Ascending aorta (tissue), 2 donors: Measurements from ENCODE around the gene LTK. TPM values are rescaled to one million over a fixed set of nuclear protein-coding genes. Genes with fewer than 3 reads are reported as not detected.

Experiments
- DNase-seq, 2 donors: peaks; one replicate each; pipeline ENCODE4 v3.0.0-alpha.2; 2019; ENCODE audit warnings: low spot score in 2 of 2
- H3K27ac ChIP-seq, 2 donors: fragments of 200-600 bp; sonication (generic); one replicate each; pipeline ENCODE4 v1.5.1; 2016 to 2017; ENCODE audit warnings: mild to moderate bottlenecking in 1 of 2
- H3K27me3 ChIP-seq: fragments of 200-600 bp; sonication (generic); one replicate; pipeline ENCODE4 v1.5.1; 2017
- H3K36me3 ChIP-seq, 2 donors: fragments of 200-600 bp; sonication (generic); one replicate each; pipeline ENCODE4 v1.5.1; 2016
- H3K4me1 ChIP-seq, 2 donors: fragments of 200-600 bp; sonication (generic); one replicate each; pipeline ENCODE4 v1.5.1; 2016 to 2017; ENCODE audit warnings: mild to moderate bottlenecking in 1 of 2
- H3K4me3 ChIP-seq, 2 donors: fragments of 200-600 bp; sonication (generic); one replicate each; pipeline ENCODE4 v1.5.1; 2016 to 2017; ENCODE audit warnings: mild to moderate bottlenecking in 1 of 2
- H3K9me3 ChIP-seq, 2 donors: fragments of 200-600 bp; sonication (generic); one replicate each; pipeline ENCODE4 v1.5.1; 2016
- CTCF ChIP-seq, 3 experiments: fragments of 200-600 bp in 2 of 3; fragments of 450-650 bp in 1 of 3; sonication (generic) in 2 of 3; IDR thresholded peaks; one replicate each; pipeline ENCODE4 v1.5.1; 2016 to 2019; ENCODE audit warnings: antibody characterized with exemption in 3 of 3, mild to moderate bottlenecking in 1 of 3, moderate library complexity in 1 of 3
- intact Hi-C: fragments of 100-400 bp; cut with DNase I; formaldehyde crosslinking; loops from one replicate; pipeline ENCODE4 v1.15.1; 2023
- total RNA-seq: library from RNA; depleted of rRNA; stranded (reverse); fragments of >200 nt; gene quantifications from one replicate; pipeline ENCODE4 v1.1.0, GENCODE V29; 2016

LTK gene
- total RNA-seq, 1 donor from 2014 or later, result not detected

DNA sequence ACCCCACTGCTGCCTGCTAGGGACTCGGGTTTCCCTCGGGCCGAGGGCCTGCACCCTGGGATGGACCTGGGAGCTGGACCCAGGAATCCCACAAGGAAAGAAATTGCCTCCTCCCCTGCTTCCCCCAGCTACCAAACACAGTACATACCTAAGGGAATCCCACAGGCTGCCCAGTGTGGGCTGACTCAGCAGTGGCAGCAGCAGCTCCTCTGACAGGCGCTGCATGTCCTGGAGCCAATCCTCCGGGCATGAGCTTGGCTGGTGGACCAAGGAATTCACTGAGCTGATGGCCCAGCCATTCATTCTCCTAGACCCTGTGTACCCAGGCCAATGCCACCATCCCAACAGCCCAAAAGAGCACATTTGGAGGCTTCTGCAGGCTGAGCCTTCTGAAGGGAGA lies 9.5 kb upstream of the LTK start:
- Histone ChIP-seq H3K9me3 (no peaks in the 10 kb centered on the region), H3K4me3 (no peak overlapping the region), H3K4me1 (no peaks in the 10 kb centered on the region), H3K27ac (no peak overlapping the region), H3K27me3 (no peaks in the 10 kb centered on the region), H3K36me3 (peaks cover 25 to 60% of the 10 kb centered on the region in 2 donors)
- intact Hi-C loops, result no loop called here
- DNase-seq, result no peak
- no peak for TF ChIP-seq CTCF (IDR thresholded peaks at IDR 0.05)

GRCh38 chr15:41521614-41522013 lies 8.0 kb upstream of the LTK start:
- Histone ChIP-seq H3K36me3 (peaks cover 15 to 45% of the 10 kb centered on the region in 2 donors), H3K27me3 (no peaks in the 10 kb centered on the region), H3K27ac (no peak overlapping the region), H3K4me3 (no peak overlapping the region), H3K4me1 (no peaks in the 10 kb centered on the region), H3K9me3 (no peaks in the 10 kb centered on the region)
- intact Hi-C loops, result no loop called here
- no peak for TF ChIP-seq CTCF (IDR thresholded peaks at IDR 0.05)
- no peak for DNase-seq

DNA sequence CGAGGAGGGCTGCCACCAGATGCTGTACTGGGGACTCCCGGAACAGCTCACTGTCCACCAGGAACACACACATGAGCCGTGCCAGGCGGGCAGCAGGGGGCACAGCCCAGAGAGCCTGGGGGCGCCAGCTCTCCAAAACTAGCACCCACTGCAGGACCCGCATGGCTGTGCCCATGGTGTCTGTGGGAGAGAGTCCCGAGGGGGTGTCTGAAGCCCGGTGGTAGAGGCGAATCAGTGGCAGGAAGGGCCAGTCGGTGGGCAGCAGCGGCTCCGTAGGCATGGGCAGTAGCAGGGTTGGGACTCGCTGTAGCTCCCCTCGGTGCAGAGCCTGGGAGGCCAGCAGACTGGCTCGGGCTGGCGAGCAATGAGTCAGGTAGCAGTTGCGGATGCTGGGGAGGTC lies 7.0 kb upstream of the LTK start:
- Histone ChIP-seq H3K27ac (no peak overlapping the region), H3K4me3 (no peak overlapping the region), H3K4me1 (no peaks in the 10 kb centered on the region), H3K36me3 (peaks cover 12 to 35% of the 10 kb centered on the region in 2 donors), H3K9me3 (no peaks in the 10 kb centered on the region), H3K27me3 (no peaks in the 10 kb centered on the region)
- no peak for DNase-seq
- no peak for TF ChIP-seq CTCF (IDR thresholded peaks at IDR 0.05)
- intact Hi-C loops, result no loop called here

GRCh38 chr15:41517895-41518449 lies 4.3 kb upstream of the LTK start:
- peaks cover 9 to 15% of the 10 kb centered on the region in 2 donors for H3K36me3 ChIP-seq
- no peak for DNase-seq
- no peaks in the 10 kb centered on the region for H3K9me3 ChIP-seq
- intact Hi-C loops, result loop anchor here (10.0 kb wide), 1 partner anchor 777 kb away; no protein-coding TSS in a partner anchor
- H3K4me3 ChIP-seq, result no peak overlapping the region
- H3K27me3 ChIP-seq, result no peaks in the 10 kb centered on the region
- no peak for TF ChIP-seq CTCF (IDR thresholded peaks at IDR 0.05)
- no peak overlapping the region for H3K27ac ChIP-seq
- H3K4me1 ChIP-seq, result peaks cover 0 to 5% of the 10 kb centered on the region in 2 donors

DNA sequence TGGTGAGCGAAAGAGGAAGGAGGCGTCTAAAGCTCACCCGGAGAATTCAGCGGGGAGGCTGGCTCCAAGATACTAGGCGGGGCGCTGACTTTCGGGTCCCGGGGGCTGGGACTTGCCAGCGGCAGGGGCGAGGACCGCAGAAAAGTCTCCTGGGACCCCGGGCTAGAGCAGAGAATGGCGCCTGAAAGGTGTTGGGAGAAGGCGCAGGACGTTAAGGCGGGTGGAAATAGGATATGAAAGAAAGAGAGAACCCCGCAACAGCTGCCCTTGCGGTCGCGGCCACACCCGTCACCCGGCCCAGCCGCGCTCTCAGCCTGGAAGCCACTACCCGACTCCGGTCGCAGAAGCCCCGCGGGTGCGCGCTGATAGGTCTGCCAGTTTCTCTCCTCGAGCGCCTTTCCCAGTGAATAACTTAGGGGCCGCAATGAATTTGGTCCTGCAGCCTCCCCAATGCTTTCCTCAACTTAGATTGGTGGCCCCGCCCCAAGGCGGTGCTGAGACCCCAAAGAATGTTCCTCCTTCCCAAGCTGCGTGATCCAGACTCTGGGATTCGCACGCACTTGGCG lies 604 bp downstream of the LTK start:
- Histone ChIP-seq H3K4me3 (peak overlapping the region; percentile 39 to 53), H3K27me3 (peaks cover 17% of the 10 kb centered on the region), H3K27ac (no peak overlapping the region), H3K4me1 (peaks cover 4 to 17% of the 10 kb centered on the region in 2 donors), H3K9me3 (no peaks in the 10 kb centered on the region), H3K36me3 (peaks cover 0 to 4% of the 10 kb centered on the region in 2 donors)
- TF ChIP-seq CTCF (IDR thresholded peaks at IDR 0.05), result no peak
- no peak for DNase-seq
- intact Hi-C loops, result loop anchor here (10.0 kb wide), 1 partner anchor 782 kb away; no protein-coding TSS in a partner anchor
